ENCODE data around the gene TEKT1. TPM values are rescaled to one million over a fixed set of nuclear protein-coding genes. Genes with fewer than 3 reads are reported as not detected.
"Not testable (repeated sequence)": the region's sequence is repeated elsewhere in the genome, so short reads cannot be mapped to it uniquely, and the experiment has no call there.

TEKT1 gene
- total RNA-seq, 1 experiment from 2014 or later, result not detected

DNA sequence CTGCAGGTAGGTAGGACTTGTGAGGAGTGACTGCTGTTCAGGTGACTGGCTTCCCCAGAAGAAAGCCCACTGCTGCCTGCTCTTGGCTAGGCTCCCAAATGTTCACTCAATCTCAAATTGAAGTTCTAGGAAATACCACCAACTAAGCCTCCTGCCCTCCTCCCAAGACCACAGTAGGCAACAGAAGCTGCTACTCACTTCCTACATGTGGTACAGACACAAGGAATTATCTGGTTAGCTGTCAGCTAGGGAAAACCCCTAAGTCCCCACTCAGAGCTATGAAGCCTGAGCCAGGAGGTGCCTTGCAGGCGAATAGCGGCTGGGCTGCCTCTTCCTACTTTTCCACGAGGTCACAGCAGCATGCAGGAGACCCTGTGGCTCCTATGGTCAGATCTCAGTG is 50.6 kb downstream of the TEKT1 start:
- in situ Hi-C loops (cut with HindIII; ENCODE audit: low pct_unique_long_range_greater_than_20kb, low sequenced_read_pairs), result no loop called here
- DNase-seq (ENCODE audit: low read depth, low spot score), result no peak

DNA sequence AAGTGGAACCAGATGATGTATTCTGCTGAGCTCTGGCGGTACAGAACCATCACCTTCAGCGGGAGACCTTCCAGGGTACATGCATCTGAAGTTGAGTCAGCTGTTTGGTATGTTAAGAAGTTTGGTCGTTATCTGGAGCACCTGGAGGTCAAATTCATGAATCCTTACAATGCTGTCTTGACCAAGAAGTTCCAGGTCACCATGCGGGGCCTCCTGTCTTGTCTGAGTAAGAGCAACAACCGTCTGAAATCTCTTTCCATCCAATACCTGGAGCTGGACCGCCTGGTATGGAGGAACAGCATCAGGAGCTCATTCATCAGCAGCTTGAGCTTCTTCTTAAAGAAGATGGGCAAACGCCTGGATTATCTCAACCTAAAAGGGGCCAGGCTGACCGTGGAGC is 51.5 kb downstream of the TEKT1 start:
- DNase-seq (ENCODE audit: low read depth, low spot score), result no peak
- in situ Hi-C loops (cut with HindIII; ENCODE audit: low pct_unique_long_range_greater_than_20kb, low sequenced_read_pairs), result no loop called here

DNA sequence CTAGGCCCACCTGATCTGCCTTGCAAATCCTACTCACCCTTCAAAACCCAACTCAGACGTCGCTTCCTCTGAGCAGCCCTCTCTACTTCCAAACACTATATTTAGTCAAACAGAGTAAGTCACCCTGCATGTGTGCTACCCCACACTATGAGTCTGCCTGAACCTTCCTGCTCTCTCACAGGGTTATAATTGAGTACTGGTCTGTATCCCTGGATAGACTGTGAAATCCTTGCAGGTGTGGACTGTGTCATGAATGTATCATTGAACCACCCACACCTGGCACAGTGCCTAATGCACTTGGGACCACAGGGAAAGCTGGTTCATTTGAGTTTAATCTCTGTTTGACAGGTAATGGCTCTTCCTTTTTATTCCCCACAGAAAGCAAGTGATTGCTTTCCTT is 52.1 kb downstream of the TEKT1 start:
- in situ Hi-C loops (cut with HindIII; ENCODE audit: low pct_unique_long_range_greater_than_20kb, low sequenced_read_pairs), result no loop called here
- DNase-seq (ENCODE audit: low read depth, low spot score), result no peak

DNA sequence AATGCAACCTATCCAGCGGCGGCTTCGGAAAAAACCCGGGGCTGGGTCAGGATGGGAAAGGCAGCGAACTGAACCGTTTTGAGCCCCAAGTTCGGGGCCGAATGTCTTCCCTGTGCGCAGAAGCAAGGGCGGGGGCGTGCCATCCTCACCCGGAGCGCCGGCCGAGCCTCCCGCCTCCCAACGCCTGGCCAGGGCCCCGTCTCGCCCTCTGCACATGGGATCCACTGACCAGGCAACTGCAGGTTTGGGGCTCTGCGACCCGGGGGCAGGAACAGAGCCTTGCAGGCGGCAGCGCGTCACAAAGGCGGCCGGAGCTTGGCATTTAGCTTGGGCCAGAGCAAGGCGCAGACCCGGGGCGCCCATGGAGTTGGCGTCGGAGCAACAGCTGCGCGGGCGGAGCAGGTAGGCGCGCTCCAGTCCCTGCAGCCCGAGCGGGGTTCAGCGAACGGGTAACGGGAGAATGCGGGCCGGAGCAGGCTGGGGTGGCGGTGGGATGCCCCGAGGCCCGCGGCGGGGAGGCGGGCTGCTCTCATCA is 55.6 kb downstream of the TEKT1 start, which contains the start of gene FBXO39:
FBXO39 (plus strand) TSS at position 345 of the 535 bp plus-strand sequence. CDS start 3,654 bp downstream, outside the sequence.
- in situ Hi-C loops (cut with HindIII; ENCODE audit: low pct_unique_long_range_greater_than_20kb, low sequenced_read_pairs), result no loop called here
- DNase-seq (ENCODE audit: low read depth, low spot score), result no peak

DNA sequence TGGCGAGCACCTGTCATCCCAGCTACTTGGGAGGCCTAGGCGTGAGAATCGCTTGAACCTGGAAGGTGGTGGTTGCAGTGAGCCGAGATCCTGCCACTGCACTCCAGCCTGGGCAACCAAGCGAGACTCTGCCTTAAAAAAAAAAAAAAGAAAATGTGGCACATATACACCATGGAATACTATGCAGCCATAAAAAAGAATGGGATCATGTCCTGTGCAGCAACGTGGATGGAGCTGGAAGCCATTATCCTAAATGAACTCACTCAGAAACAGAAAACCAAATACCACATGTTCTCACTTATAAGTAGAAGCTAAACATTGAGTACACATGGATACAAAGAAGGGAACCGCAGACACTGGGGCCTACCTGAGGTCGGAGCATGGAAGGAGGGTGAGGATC is 56.6 kb downstream of the TEKT1 start:
- DNase-seq (ENCODE audit: low read depth, low spot score); in situ Hi-C loops (cut with HindIII; ENCODE audit: low pct_unique_long_range_greater_than_20kb, low sequenced_read_pairs): not testable (repeated sequence)

DNA sequence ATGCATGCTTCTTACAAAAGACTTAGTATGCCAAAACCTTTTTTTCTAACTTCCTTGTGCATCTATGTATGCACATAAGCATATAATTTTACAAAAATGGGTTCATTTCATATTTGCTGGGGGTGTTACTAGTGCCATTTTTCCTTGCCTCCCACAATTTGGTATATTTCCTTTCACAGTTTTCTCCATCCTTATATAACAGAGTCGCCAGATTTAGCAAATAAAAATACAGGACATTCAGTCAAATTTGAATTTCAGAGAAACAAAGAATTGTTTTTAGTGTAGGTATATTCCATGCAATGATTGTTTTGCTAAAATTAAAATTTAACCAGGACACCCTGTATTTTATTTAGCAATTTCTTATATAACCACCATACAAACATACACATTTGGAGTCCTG is 59.5 kb downstream of the TEKT1 start:
- DNase-seq (ENCODE audit: low read depth, low spot score), result no peak
- in situ Hi-C loops (cut with HindIII; ENCODE audit: low pct_unique_long_range_greater_than_20kb, low sequenced_read_pairs), result no loop called here

DNA sequence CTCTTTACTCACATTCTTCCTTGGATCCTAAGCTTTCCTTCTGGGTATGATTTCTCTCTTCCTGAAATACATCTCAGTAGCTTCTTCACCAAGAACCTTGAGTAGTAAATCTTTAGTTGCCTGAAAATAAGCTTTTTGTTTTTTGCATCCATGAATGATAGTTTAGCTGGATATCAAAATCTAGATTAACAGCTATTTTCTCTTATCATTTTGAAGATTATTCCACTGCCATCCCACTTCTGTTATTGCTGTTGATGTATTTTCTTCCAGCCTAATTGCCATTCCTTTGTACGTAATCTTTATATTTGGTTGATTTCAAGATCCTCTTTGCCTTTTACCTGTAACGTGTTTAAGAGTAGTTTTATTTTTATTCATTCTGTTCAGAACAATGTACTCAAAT is 63.1 kb downstream of the TEKT1 start:
- no peak for DNase-seq (ENCODE audit: low read depth, low spot score)
- in situ Hi-C loops (cut with HindIII; ENCODE audit: low pct_unique_long_range_greater_than_20kb, low sequenced_read_pairs), result no loop called here

DNA sequence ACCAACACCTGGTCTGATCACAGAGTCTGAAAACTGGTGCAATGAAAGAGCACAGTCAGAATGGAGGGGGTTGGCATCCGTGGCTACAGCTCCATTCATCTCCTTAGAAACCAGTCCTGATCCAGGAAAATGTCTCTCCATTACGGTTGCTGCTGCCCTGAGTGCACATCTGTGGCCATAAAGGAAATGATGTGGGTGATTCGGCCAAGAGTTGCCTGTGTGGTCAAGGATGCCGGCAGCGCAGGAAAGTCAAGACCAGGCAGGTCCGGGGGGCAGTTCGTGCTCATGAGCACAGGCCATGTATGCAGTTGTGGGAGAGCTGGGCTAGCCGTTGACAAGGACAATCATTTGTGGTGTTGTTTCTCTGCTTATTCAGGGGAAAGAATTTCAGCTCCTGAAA is 69.8 kb downstream of the TEKT1 start:
- in situ Hi-C loops (cut with HindIII; ENCODE audit: low pct_unique_long_range_greater_than_20kb, low sequenced_read_pairs), result no loop called here

DNA sequence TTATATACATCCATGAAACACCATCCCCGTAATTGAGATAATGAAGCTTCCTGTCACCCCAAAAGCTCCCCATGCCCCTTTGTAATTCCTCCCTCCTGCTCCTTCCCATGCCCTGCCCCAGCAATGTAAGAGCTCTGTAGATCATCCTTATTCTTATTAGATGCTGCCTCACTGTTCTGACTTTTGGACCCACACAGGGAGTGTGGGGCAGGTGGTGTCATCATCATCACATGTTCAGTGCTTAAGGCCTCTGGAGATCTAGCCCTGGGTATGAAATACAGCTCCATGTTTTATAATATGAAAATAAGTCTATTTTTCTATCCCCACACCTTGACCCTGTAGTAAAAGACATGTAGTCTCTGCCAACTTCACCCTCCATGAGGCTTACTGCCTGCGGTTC is 73.8 kb downstream of the TEKT1 start:
- in situ Hi-C loops (cut with HindIII; ENCODE audit: low pct_unique_long_range_greater_than_20kb, low sequenced_read_pairs), result no loop called here

More for the DNA sequence above, 69.8 kb downstream of the TEKT1 start:
- no peak for DNase-seq (ENCODE audit: low read depth, low spot score)

DNA sequence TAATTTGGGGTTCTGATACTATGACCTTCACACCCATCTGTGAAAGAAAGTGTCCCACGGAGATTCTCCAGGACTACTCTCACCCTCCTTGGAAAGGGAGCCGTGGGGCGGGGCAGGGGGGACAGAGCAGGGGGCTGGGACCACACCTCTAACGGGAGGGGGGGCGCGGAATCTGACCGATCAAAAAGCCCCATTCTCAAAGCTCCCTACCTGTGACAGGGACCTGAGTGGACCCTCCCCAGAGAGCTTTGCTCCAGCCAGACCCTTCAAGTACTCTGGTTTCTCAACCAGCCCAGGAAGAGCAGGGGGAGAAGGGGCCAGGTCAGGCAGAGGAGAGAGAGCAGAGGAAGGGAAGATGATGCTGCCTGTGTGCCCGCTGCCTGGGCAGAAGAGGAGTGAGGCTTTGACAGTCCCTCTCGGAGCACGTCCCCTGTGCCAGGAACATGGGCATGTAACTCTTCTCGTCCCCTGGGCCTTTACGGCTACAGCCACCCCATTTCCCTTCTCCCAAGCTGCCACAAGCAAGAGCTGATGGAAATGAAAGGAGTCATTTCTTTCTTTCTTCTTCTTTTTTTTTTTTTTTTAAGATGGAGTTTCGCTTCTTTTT is 75.0 kb downstream of the TEKT1 start:
- no peak for DNase-seq (ENCODE audit: low read depth, low spot score)
- in situ Hi-C loops (cut with HindIII; ENCODE audit: low pct_unique_long_range_greater_than_20kb, low sequenced_read_pairs), result no loop called here

More for the DNA sequence above, 73.8 kb downstream of the TEKT1 start:
- DNase-seq (ENCODE audit: low read depth, low spot score), result no peak

DNA sequence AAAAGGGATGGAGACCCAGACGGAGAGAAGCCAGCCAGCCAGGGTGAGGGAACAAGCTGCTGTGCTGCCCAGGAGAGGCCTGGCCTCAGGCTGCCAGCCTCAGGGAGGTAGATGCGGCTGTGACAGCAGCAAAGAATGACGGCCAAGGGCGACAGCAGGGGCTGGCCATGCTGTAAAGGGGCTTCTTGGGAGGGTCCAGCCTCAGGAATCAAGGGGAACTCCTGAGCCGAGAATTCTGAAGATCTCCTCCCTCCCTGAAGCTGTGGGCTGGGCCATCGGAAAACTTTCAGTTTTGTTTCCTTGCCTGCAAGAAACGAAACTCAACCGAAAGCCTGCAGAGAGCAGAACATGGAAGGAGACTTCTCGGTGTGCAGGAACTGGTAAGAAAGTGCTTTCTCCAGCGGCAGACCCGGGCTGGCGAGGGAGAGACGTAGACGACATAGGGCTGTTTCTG is 75.8 kb downstream of the TEKT1 start, which contains the start of gene XAF1:
XAF1 (plus strand) TSS at position 316 of the 454 bp plus-strand sequence; CDS start at position 349, 33 bp downstream.
- DNase-seq (ENCODE audit: low read depth, low spot score), result peak; percentile 30
- in situ Hi-C loops (cut with HindIII; ENCODE audit: low pct_unique_long_range_greater_than_20kb, low sequenced_read_pairs), result no loop called here

DNA sequence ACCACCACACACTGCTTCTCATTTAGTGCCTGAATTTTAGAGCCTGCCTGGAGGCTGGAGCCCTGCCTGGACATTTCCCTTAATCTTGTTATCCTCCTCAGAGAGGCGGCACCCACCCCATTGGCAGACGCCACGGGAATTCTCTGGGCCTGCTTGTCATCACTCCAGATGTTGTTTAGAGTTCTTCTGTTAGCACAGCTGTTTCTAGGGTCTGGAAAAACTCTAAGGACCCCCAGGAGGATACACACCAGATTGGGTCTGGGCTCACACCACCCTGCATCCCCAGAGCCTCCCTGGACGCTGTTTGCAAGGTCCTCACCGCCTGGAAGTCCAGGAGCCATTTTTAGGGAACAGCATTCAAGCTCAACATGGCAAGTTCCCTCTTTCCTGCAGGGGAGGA is 76.2 kb downstream of the TEKT1 start:
- in situ Hi-C loops (cut with HindIII; ENCODE audit: low pct_unique_long_range_greater_than_20kb, low sequenced_read_pairs), result no loop called here
- no peak for DNase-seq (ENCODE audit: low read depth, low spot score)

DNA sequence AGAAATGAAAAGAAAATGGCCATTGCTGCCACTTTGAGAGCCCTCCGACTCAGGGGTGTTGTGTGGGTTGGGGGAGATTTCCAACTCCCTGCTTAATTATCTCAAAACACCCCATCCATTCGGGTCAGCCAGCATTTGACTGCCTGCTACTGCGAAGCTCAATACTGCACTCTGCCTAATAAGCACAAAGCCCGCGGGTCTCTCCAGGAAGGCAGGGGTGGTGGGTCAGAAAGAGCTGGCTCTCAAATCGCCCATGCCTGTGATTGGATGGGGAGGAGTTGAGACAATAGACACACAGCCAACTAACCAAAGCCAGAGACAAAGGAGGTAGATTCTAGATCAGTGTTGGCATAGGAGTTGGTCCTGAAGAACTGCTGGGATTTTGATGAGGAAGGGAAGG is 78.0 kb downstream of the TEKT1 start:
- no peak for DNase-seq (ENCODE audit: low read depth, low spot score)
- in situ Hi-C loops (cut with HindIII; ENCODE audit: low pct_unique_long_range_greater_than_20kb, low sequenced_read_pairs), result no loop called here

DNA sequence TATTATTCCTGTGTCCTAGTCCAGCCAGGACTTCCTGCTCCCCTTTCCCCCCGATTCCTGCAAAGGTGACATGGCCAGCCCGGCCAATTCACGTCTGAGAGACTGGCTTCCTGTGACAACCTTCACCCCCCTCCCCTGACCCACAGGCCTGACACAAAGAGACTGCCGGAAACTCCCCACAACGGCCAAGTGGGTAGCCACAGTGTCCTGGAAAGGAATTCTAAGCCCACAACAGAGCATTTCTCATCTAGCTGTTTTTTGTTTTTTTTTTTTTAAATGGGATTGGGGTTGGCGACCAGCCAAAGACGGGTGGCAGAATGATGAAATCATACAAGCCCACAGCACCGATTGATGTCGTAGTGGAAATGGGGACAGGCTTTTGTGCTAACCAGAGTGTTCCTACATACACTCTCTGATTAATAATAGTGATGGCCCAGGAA is 78.5 kb downstream of the TEKT1 start:
- no peak for DNase-seq (ENCODE audit: low read depth, low spot score)
- in situ Hi-C loops (cut with HindIII; ENCODE audit: low pct_unique_long_range_greater_than_20kb, low sequenced_read_pairs), result no loop called here

DNA sequence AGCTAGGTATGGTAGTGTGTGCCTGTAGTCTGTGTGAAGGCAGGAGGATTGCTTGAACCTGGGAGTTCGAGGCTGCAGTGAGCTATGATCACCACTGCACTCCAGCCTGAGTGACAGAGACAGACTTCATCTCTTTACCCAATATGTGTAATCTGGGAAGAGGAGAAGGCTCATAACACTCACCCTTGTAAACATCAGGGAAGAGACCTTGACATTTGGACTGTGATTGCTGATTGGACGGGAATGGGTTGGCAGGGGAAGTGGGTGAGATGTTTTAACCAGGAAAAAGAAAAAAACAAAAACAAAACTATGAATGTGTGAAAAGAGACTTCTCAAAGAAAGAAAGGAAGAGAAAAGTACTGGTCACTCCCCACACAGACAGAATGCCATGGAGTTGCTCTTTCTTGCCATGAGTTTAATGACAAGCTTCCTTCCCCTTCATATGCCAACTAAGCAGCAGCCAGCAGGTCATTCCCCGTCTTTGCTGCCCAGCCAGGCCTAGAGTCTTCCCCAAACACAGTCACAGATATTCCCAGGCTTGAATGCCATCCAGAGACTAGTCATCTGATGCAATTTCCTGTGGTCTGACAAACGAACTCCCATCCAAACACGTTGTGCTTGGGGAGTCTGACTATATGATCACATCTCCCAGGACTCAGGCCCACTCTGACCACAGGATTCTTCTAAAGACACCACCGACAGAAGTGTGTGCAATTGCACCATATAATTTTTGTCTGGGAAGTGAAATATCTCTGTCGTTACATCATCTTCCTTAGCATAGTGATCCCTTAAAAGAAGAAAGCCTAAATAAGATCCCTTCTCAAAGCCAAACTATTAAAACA is 79.2 kb downstream of the TEKT1 start:
- peak; percentile 44 for DNase-seq (ENCODE audit: low read depth, low spot score)
- in situ Hi-C loops (cut with HindIII; ENCODE audit: low pct_unique_long_range_greater_than_20kb, low sequenced_read_pairs), result no loop called here

DNA sequence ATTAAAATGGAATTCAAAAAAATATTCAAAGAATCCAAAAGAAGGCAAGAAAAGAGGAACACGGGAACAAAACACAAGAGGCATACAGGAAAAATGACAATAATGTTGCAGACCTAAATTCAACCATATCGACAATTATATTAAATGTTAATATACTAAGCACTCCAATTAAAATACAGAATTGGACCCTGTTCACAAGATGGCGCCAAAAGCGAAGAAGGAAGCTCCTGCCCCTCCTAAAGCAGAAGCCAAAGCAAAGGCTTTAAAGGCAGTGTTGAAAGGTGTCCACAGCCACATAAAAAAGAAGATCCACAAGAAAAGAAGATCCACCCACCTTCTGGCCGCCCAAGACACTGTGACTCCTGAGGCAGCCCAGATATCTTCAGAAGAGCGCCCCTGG is 82.0 kb downstream of the TEKT1 start:
- in situ Hi-C loops (cut with HindIII; ENCODE audit: low pct_unique_long_range_greater_than_20kb, low sequenced_read_pairs), result no loop called here
- DNase-seq (ENCODE audit: low read depth, low spot score), result peak; percentile 16

DNA sequence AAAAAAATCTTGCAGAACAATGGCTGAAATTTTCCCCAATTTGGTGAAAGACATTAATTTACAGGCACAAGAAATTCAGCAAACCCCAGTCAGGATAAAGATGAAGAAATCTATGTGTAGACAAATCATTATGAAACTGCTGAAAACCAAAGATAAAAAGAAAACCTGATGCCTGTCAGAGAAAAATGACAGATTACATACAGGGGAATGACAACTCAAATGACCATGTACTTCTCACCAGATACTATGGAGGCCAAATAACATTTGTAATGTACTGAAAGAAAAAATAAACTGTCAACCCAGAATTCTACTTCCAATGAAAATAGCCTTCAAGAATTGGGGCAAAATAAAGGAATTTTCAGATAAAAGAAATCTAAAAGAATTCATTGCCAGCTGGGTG is 82.9 kb downstream of the TEKT1 start:
- no peak for DNase-seq (ENCODE audit: low read depth, low spot score)

More for the DNA sequence above, 82.9 kb downstream of the TEKT1 start:
- in situ Hi-C loops (cut with HindIII; ENCODE audit: low pct_unique_long_range_greater_than_20kb, low sequenced_read_pairs), result no loop called here

Measured in SK-MEL-5 (cell line).